ENCODE data around the gene KBTBD8.

GRCh38 chr3:67017211-67017610, 19.1 kb downstream of the KBTBD8 start:
- TF ChIP-seq CTCF (IDR thresholded peaks at IDR 0.05) = no peak
- TF ChIP-seq ZFX (IDR thresholded peaks at IDR 0.05; ENCODE audit: borderline replicate concordance) = no peak

Data from 22Rv1 (cell line).